Stimulated activated CD8-positive, alpha-beta memory T cell treated with anti-CD3 and anti-CD28 coated beads, Interleukin-15, amount 100 ng/mL, for 4 hours (primary cell): ENCODE results near the gene POTEM.
"Not testable (repeated sequence)": the region's sequence is repeated elsewhere in the genome, so short reads cannot be mapped to it uniquely, and the experiment has no call there.

Source experiments
- DNase-seq, 2 donors: peaks; one replicate each; pipeline ENCODE4 v3.0.0-alpha.2; 2020; ENCODE audit warnings: low read depth in 2 of 2

POTEM gene

DNA sequence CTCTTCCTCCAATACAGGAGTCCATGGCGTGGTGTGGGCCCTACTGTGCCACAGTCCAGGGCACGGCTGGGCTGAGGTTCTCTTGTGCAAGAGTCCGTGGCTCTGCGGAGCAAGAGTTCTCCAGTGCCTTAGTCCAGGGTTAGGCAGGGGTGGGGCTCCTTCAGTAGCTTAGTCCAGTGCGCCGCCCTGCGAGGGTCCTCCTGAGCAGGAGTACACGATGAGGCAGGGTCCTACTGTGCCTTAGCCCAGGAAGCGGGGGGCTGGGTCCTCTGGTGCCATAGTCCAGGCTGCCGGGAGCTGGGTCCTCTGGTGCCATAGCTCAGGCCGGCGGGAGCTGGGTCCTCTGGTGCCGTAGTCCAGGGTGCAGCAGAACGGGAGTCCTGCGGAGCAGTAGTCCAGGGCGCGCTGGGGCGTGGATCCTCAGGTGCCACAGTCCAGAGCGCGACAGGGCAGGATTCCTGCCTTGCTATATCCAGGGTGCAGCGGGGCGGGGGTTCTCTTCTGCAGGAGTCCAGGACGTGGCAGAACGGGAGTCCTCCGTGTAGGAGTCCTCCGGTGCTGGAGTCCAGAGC is 69.7 kb downstream of the POTEM start:
- not testable (repeated sequence) for DNase-seq

DNA sequence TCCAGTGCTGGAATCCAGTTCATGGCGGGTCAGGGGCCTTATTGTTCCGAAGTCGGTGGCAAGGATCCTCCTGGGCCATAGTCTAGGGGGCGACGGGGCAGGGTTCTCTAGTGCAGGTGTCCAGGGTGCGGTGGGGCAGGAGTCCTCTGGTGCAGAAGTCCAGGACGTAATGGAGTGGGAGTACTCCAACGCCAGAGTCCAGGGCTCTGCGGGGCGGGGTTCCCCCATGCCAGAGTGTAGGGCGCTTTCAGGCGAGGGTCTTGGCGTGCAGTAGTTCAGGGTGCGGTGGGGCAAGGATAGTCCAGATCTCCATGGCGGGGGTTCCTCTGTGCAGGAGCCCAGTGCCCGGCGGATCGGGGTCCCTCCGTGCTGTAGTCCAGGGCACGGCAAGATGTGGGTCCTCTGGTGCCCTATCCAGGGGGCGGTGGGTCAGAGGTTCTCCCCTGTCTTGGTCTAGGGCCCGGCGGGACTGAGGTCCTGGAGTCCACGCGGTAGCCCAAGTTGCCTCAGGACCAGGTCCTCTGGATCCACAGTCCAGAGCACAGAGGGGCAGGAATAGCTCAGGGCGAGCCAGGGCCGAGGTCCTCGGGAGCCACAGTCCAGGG is 70.9 kb downstream of the POTEM start:
- not testable (repeated sequence) for DNase-seq

DNA sequence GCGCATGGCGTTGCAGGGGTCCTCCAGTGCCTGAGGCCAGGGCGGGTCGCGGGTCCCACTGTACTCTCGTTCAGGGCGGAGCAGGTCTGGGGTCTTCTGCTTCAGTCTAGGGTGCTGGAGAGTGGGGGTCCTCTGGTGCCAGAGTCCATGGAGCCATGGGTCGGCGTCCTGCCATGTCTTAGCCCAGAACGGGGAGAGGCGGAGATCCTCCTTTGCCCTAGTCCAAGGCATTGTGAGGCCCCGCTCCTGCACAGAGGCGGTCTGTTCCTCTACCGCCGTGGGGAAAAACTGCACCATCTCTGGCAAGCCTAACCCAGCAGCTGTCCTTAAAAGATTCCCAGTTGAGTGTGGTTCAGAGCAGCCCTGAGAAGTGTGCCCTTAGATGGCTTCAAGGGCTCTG is 71.6 kb downstream of the POTEM start:
- not testable (repeated sequence) for DNase-seq

GRCh38 chr14:19043384-19043783 is 76.2 kb downstream of the POTEM start:
- DNase-seq = not testable (repeated sequence)
